Measurements from ENCODE around the gene MRPL20.

GRCh38 chr1:1359664-1360468, 47.2 kb downstream of the MRPL20 start:
- no peak for TF ChIP-seq SRSF9 (IDR thresholded peaks at IDR 0.05; ENCODE audit: borderline replicate concordance, low read depth, low read length)
- no peak for TF ChIP-seq JUNB (CRISPR knock-in tag; conservative IDR thresholded peaks at IDR 0.05)
- no peak for TF ChIP-seq FOXA1 (IDR thresholded peaks at IDR 0.05; ENCODE audit: borderline replicate concordance)
- TF ChIP-seq HDAC6 (IDR thresholded peaks at IDR 0.05; ENCODE audit: low read depth, low read length) = no peak
- no peak for TF ChIP-seq PRPF4 (IDR thresholded peaks at IDR 0.05; ENCODE audit: insufficient read depth, low read depth, low read length, poor library complexity, severe bottlenecking)
- TF ChIP-seq NR1H2 (CRISPR knock-in tag; IDR thresholded peaks at IDR 0.05) = no peak
- TF ChIP-seq KDM4B (IDR thresholded peaks at IDR 0.05; ENCODE audit: borderline replicate concordance in 2 of 2, low read depth in 1 of 2) = no peak
